Measurements from ENCODE around the gene NDE1.

DNA sequence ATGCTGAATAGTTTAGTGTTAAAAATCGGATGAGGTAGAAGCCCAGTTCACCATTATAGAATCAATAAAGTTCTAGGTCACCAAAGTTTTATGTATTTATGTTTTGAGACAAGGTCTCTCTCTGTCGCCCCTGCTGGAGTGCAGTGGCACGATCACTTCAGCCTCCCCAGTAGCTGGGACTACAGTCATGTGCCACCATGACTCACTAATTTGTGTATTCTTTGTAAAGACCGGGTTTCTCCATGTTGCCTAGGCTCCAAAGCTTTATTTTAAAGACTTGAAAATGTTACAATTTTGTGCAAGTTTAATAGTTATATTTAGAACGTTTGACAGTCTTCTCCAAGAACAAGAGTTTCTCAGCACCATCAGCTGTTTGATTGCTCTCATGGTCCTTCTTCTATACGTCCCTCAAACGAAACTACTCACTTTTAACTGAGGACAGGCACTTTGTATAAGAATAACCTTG lies 32.1 kb downstream of the NDE1 start:
- TF ChIP-seq GATA2 (IDR thresholded peaks at IDR 0.05; ENCODE audit: low read depth, low read length) (no peak), GATA3 (IDR thresholded peaks at IDR 0.05; ENCODE audit: low read depth, low read length) (no peak)
